Measurements from ENCODE around the gene DNM3. TPM values are rescaled to one million over a fixed set of nuclear protein-coding genes. Genes with fewer than 3 reads are reported as not detected.

The DNM3 gene
- total RNA-seq, 4 donors from 2014 or later = 2.7 to 3.3 TPM; not detected in 2

DNA sequence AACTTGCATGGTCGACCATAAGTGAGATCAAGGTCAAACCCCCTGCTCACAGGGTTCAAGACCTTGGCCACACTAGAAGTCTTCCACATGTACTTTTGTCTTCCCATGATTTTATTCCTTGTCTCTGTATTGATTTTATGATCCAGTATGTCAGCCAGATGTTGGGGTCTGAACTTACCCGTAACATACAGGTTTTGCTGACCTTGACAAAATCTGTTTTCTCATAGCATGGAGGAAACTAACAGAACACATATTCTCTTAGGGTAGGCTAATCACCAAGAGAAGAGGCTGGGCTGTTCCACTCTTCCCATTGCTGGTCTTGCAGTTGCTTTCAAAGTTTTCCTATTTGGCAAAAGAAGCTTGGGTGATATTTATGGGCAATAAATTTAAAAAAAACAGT lies 284.0 kb downstream of the DNM3 start:
- no peaks in the 10 kb centered on the region for H3K36me3 ChIP-seq
- 65 to 78% methylated on average over 2 of the region's 2 CpGs for WGBS, 2 donors (ENCODE audit: low coverage in 1 of 2)
- no peaks in the 10 kb centered on the region for H3K27me3 ChIP-seq
- TF ChIP-seq POLR2A (IDR thresholded peaks at IDR 0.05) (no peak), CTCF (IDR thresholded peaks at IDR 0.05) (no peak), POLR2AphosphoS5 (IDR thresholded peaks at IDR 0.05) (no peak), EP300 (IDR thresholded peaks at IDR 0.05; ENCODE audit: low read depth) (no peak)
- H3K27ac ChIP-seq = no peak overlapping the region
- H3K4me1 ChIP-seq = no peaks in the 10 kb centered on the region
- H3K4me3 ChIP-seq = no peak overlapping the region
- DNase-seq = no peak
- in situ Hi-C loops (cut with MboI; ENCODE audit: low pct_ligation_motif_present in 1 of 4, low pct_unique_long_range_greater_than_20kb in 1 of 4, low sequenced_read_pairs in 3 of 4) (no loop called here), intact Hi-C loops (cut with DNase I; ENCODE audit: low total_unique reads) (no loop called here)
- no peaks in the 10 kb centered on the region for H3K9me3 ChIP-seq

DNA sequence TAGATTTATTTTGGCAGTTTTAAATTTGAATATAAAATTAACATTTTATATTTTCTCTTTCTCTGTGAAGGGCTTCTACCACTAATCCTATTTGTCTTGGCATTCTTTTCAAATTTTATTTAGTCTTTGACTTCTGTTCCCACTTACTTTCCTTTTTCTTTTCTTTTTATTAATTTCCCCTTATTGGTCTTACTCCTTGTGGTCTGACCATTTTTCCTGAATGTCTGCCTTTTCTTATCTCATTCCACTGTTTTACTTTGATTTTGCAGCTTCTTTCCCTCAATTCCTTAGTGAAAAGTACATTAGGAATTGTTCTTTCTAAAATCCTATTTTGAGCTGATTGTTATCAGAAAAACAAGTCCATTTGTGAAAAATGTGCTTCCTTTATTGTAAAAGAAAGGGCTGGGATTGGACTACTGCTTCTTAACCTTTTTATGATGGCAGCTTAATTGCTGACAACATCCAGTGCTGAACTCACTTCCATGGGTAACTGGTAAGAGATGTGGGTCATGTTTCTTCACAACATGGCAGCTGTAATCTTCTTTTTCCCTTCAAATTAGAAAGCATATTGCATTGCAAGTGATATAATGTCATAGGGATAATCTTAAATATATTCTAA lies 284.6 kb downstream of the DNM3 start:
- in situ Hi-C loops (cut with MboI; ENCODE audit: low pct_ligation_motif_present in 1 of 4, low pct_unique_long_range_greater_than_20kb in 1 of 4, low sequenced_read_pairs in 3 of 4) (no loop called here), intact Hi-C loops (cut with DNase I; ENCODE audit: low total_unique reads) (no loop called here)
- Histone ChIP-seq H3K36me3 (no peaks in the 10 kb centered on the region), H3K27me3 (no peaks in the 10 kb centered on the region), H3K4me1 (no peaks in the 10 kb centered on the region), H3K4me3 (no peak overlapping the region), H3K9me3 (no peaks in the 10 kb centered on the region), H3K27ac (no peak overlapping the region)
- TF ChIP-seq EP300 (IDR thresholded peaks at IDR 0.05; ENCODE audit: low read depth) = no peak
- TF ChIP-seq CTCF (IDR thresholded peaks at IDR 0.05) = no peak
- no peak for TF ChIP-seq POLR2AphosphoS5 (IDR thresholded peaks at IDR 0.05)
- TF ChIP-seq POLR2A (IDR thresholded peaks at IDR 0.05) = no peak
- no peak for DNase-seq

DNA sequence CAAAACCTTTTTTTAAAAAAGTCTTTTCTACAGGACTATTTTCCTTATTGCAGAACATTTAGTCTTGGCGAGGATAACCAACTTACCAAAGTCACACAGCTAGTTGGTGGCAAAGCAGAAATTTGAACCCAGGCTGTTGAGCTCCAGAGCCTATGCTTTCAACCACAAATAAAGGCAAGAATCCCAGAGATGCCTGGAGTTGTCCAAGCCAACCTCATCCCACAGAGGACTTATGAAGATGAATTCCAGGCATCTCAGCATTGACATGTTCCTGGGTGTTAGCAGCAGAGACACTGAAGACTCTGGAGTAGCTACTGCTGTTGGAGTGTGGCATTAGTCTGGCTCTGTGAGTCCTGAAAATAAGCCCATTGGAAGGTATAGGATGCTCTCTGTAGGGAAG lies 291.5 kb downstream of the DNM3 start:
- intact Hi-C loops (cut with DNase I; ENCODE audit: low total_unique reads) = no loop called here
- in situ Hi-C loops (cut with MboI; ENCODE audit: low pct_ligation_motif_present in 1 of 4, low pct_unique_long_range_greater_than_20kb in 1 of 4, low sequenced_read_pairs in 3 of 4) = no loop called here
- no peak for TF ChIP-seq POLR2AphosphoS5 (IDR thresholded peaks at IDR 0.05)
- TF ChIP-seq POLR2A (IDR thresholded peaks at IDR 0.05) = no peak
- no peak for TF ChIP-seq EP300 (IDR thresholded peaks at IDR 0.05; ENCODE audit: low read depth)
- no peak for TF ChIP-seq CTCF (IDR thresholded peaks at IDR 0.05)

GRCh38 chr1:172134087-172134731 lies 292.9 kb downstream of the DNM3 start:
- intact Hi-C loops (cut with DNase I; ENCODE audit: low total_unique reads) (no loop called here), in situ Hi-C loops (cut with MboI; ENCODE audit: low pct_ligation_motif_present in 1 of 4, low pct_unique_long_range_greater_than_20kb in 1 of 4, low sequenced_read_pairs in 3 of 4) (no loop called here)
- Histone ChIP-seq H3K9me3 (no peaks in the 10 kb centered on the region), H3K27ac (no peak overlapping the region), H3K4me3 (no peak overlapping the region), H3K36me3 (no peaks in the 10 kb centered on the region), H3K4me1 (no peaks in the 10 kb centered on the region), H3K27me3 (no peaks in the 10 kb centered on the region)
- WGBS, 2 donors (ENCODE audit: low coverage in 1 of 2) = 85 to 88% methylated on average over 1 to 2 of the region's 2 CpGs
- no peak for DNase-seq
- TF ChIP-seq POLR2A (IDR thresholded peaks at IDR 0.05) (no peak), POLR2AphosphoS5 (IDR thresholded peaks at IDR 0.05) (no peak), CTCF (IDR thresholded peaks at IDR 0.05) (no peak)

More for the DNA sequence above, 291.5 kb downstream of the DNM3 start:
- Histone ChIP-seq H3K9me3 (no peaks in the 10 kb centered on the region), H3K27me3 (no peaks in the 10 kb centered on the region), H3K36me3 (no peaks in the 10 kb centered on the region), H3K4me1 (no peaks in the 10 kb centered on the region), H3K4me3 (no peak overlapping the region), H3K27ac (no peak overlapping the region)
- 80 to 94% methylated on average over 1 of the region's 1 CpG for WGBS, 2 donors (ENCODE audit: low coverage in 1 of 2)
- DNase-seq = no peak
